Iris pigment epithelial cell (primary cell): ENCODE data around the gene TXNDC11.
A peak's percentile ranks its signal among the peaks of the same experiment; 100 is the strongest.

ENCODE experiments used
- DNase-seq: peaks from one replicate; pipeline ENCODE4 v3.0.0-alpha.2; 2011; ENCODE audit warnings: low read depth

The TXNDC11 gene

DNA sequence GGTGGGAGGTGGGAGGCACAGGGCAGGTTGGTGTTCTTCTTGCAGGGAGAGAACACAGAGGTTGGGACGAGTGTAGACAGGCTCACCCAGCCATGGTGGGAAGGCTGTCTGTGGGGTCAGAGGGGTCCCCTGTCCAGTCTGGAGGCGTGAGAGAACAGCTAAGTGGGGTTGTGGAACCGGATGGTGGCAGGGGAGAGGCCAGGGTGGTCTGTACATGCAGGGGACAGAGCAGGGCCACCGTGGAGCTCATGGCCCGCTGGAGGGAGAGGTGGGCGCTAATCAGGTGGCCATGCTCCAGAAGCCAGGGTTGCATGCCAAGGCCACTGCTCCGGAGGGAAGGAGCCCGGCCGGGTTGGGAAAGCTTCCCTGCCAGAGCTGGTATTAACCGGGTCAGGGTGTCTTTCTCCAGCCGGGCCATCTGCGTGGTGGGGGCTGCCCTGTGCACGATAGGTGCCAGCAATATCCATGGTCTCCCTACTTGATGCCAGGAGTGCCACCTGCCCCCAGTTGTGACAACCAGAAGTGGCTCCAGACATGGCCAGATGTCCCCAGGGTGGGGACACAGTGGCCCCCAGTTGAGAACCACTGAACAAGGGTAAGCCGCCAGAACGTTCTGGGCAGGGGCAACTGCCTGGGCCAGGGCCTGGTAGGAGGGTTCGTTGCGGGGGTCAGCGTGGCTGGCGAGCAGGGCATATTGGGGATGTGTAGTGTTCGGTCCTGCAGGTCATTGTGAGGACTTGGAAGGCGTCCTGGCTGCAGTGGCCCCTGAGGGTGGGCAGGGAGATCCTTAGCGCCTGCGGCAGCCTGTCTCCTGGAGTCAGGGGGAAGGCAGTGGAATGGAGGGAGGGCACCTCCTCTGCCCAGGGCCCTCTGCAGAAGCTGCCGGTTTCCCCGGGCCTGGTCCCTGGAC lies 69.3 kb downstream of the TXNDC11 start:
- no peak for DNase-seq

DNA sequence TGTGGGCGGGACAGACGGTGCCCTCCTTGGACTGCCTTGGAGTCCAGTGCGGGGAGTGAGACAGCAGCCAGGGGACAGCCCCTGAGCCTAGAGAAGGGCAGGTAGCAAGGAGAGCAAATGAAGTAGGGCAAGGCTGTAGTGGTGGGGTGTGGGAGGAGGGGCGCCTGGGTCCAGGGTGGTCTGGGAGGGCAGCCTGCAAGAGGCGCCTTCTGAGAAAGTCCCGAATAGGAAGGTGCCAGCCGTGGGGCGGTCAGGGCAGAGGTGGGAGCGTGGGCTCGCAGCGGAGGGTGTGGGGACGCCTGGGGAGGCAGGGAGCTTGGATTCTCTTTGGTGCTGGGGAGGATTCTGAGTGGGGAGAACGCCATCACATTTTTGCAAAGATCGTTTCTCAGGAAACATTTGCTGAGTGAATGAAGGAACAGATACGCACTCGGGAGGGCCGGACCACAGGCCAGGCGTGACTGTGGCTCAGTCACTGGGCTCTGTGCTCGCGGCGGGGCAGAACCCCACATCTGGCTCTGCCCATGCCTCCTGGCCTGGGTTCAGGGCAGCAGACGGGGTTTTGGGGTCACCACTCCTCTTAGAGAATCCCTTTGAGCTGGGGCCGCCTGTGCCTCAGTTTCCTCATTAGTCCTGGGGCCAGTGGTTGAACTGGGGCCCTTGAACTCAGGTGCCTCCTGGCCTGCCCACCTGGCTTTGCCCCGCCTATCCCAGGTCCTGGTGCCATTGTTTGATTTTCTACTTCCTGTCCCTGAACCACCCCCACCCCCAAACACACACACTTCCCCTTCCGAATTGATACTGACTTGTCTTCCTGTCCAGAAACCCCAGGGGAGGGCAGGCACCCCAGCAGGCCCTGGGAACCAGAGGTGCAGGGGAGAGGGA lies 70.2 kb downstream of the TXNDC11 start:
- no peak for DNase-seq

DNA sequence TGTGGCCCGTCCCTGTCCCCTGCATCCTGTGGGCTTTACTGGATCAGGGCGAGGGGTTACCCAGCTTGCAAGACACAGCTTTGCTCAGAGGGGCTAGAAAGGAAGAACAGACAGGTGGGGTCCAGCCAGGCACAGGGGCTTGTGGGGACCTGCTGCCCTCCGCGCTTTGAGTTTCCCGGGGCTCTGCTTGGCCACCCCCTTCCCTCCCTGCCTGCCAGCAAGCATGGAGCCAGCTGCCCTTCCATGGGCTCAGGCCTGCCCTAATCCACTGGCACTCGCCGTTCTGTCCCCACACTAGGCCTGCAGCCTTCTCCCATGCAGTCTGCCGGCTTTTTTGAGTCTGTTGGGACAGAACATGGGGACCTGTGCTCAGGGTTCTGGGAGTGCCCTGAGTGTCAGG lies 71.0 kb downstream of the TXNDC11 start:
- DNase-seq = no peak

DNA sequence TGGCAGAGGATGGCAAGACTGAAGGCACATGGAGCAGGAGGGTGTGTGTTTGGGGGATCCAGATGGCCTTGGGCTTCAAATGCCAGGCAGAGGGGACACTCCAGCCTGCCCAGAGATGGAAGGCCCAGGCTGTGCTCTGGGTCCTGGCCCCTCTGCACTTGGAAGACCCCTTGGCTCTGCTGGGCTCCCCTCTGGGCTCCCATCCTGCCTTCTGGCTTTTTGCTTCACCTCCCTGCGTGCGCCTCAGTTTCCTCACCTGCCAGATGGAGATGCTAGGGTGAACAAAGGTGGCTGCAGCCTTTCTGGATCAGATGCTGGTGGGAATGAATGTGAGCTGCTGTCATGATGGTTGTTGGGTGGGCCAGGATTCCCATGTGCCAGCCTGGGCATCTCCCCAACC lies 71.4 kb downstream of the TXNDC11 start:
- DNase-seq = no peak

DNA sequence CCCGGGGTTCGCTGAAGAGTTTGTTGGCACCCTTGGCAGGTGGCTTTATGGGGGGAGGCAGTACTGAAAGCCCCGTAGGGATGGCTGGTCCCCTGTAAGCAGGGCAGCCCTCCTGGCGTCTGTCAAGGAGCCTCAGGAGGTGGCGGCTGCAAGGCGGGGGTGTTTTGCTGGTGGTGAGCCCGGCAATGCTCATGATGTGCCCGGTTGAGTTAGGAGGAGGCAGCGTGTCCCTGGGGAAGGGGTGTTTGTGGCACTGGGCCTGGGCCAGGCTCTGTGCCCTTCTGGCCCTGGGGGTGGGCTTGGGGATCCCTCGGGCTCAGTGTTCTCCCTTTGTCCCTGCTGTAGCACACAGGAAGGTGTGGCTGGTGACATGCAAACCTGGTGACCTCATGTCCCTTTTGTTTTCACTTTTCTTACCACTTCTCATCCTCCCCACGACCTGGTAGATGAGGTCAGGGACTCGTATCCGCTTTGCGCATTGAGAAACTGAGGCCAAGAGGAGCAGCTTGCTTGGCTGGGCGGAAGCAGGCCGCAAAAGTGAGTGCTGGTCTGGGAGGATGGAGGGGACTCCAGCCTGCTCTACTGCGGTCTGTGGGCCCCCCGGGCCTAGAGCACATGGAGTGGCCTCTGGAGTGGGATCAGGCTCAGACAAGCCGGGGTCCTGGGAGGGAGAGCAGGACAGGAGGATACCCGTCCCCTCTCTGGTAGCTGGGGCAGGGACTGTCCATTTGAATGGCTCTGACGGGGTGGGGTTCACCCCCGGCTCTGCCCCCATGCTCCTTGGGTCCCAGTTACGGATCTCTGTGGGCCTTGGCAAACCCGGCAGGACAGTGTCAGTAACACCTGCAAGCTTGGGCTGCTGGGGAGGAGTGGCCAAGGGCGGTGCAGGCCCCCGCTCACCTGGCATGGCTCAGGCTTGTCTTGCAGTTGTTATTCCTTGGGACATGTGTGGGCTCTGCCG lies 72.2 kb downstream of the TXNDC11 start:
- no peak for DNase-seq

DNA sequence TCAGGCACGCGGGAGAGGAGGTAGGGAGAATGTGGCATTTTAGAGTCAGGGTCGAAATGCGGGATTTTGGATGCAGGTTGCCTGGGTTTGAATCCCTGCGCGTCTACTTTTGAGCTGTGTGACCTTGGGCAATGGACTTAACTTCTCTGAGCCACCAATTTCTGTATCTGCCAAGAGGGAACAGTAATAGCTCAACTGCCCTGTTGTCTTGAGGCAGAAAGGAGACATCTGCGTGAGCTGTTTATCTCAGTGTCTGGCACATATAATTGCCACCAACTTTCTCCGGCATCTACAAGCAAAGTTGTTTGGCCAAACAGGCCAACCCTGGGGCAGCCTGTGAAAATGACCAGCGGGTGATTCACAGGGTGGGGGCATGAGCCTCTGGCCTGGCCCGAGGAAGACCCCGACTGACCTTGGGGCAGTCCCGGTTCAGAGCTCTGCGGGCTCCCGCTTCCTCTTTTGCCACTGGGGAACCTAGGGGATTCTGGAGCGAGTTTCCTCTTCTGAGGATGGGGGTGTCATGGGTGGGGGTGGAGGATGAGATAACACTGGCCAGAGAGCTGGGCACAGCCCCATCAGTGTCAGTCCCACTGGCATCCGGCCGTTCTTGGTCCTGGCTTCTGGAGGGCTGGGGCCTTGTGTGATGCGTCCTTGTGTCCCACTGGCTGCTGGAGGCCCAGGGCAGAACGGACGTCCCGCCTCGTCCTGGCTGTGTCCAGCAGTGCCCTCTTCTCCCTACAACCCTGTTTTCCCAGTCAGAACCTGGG lies 73.1 kb downstream of the TXNDC11 start:
- DNase-seq = no peak

DNA sequence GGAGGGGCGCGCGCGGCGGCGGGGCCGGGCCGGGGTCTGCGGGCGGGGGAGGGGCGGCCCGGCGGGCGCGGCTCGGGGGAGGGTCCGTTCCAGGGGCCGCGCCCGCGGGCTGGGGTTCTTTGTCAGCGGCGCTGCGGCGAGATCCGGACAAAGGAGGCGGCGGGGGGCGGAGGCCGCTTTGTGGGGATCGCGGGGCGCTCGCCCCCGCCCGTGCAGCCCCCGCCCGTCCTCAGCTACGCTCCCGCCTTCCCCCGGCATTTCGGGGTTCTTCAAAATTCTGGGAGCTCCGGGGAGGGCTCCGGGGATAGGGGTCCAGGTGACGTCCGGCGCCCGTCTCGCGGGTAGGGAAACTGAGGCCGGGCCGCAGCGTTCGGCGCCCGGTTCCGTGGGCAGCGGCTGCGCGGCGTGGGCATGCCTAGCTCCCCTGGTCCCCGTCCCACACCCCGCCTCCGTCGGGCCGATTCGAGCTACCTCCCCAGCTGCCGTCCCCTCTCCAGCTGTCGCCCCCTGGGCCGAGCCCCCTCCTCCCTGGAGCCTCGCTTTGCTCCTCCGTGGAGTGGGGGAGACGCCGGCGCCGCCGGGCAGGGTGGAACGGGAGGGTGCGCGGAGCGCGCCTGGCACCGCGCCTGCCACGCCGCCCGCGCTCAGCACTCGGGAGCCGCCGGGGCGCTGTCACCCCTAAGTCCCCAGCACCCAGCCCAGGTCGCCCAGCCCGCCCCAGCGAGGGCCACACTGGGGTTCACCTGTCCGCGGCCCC lies 73.9 kb downstream of the TXNDC11 start:
- DNase-seq = no peak

DNA sequence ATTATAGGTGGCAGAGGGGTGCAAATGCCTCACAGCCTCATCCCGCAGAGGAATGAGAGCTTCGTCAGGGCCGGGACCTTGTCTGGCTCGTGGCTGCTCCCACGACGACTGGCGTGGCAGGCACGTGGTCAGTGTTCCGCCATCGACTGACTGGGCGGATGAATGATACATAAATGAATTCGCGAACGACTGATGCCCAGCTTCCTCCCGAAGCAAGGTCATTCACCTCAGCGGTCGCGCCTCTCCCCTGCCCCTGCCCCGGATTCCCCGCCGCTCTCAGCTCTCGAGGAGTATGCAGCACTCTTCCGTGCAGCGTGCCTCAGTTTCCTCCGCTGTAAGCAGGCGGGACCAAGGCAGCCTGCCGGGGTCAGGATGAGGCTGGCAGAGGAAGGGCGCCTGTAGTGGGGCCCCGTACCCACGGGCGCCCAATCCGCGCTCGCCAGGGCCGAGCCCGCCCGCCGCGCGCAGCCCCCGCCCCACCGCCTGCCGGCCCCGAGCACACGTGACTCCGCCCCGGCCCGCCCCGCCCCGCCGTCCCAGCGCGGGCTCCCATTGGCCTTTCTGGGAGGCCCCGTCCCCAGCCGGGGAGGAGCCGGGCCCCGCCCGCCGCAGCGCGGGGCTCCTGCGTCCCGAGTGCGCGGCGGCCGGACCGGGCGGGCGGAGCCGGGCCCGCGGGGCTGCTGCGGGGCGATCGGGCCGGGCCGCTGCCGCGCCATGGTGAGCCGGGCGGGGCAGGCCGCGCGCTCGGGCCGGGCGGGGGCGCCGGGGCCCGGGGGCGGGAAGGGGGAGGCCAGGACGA lies 74.6 kb downstream of the TXNDC11 start, which contains the start of gene SNN:
TSS of gene SNN (plus strand) at position 632 of the 799 bp plus-strand sequence. CDS start 7,605 bp downstream, outside the sequence.
- DNase-seq = peak; percentile 80

DNA sequence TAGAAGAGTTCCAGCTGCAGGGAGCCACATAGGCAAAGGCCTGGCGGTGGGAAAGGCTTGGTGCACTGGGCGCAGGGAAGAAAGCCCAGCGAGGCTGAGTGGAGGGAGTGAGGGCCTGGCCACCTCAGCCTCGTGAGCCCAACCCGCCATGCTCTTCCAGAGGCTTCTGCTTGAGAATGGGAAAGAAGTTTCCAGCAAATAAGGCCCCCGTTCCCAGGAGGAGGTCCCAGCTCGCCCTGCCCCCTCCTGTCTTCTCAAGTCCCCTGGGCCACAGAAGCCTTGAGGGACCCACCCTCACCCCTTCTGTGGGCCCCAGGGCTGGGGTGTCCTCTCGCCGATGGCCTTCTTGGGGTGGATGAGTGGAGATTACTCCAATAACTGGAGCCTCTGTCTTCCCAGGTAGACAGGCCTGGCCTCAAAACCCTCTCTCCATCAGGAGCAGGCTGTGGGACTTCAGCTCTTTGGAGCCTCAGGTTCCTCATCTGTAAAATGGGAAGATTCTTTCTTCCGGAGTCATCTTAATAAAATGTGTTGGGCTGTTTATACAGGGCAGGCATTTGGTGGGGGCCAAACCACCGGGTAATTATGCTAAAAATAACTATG lies 75.3 kb downstream of the TXNDC11 start:
- no peak for DNase-seq

DNA sequence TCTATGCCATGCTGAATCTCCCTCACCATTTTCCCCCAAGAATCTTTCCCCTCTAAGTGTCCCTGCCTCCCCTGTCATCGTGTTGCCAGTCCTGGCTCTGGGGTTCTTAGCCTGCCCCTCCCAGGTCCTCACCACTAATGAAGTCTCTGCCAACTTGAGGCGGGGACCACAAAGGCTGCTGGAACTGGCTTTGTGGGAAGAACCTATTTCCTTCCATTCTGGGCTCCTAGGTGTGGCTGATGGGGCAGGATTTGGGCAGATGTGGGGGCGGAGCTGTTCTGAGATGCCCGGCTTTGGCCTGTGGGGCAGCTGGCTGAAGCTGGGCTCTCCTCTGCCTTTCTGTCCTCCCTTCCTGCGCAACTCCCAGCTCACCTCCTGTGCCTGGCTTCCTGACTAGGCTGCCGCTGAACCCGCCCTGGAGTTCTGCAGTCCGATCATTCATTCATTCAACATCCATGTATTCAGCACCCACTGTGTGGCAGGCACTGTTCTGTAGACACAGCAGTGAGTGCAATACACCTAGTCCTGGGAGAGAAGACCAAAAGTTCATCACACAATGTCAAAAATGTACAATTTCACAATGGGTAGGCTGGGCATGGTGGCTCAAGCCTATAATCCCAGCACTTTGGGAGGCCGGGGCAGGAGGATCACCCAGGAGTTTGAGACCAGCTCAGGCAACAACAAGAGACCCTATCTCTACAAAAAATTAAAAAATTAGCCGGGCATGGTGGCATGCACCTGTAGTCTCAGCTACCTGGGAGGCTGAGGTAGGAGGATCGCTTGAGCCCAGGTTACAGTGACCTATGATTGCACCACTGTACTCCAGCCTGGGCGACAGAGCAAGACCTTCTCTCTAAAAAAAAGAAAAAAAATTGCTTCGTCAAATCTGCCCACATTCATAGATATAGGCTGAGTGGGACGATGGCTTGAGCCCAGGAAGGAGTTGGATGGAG lies 76.3 kb downstream of the TXNDC11 start:
- no peak for DNase-seq

DNA sequence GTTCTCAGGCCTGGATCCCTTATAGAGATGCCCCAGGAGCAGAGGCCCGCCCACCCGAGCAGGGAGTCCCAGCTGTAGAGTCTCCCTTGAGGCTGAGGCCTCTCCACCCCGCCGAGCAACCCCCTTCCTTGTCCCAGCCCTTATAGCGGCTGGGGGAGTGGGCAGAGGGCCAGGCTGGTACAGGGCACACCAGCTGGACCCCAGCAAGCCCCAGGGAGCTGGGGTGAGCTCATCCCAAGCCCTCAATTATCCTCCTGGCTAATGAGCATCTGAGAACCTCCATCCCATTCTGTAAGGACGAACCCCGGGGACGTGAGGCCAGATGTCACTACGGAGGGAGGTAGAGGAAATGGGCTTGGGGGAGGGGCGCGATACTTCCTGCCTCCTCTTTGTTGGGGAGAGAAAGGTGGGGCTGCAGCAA lies 77.6 kb downstream of the TXNDC11 start:
- DNase-seq = no peak

DNA sequence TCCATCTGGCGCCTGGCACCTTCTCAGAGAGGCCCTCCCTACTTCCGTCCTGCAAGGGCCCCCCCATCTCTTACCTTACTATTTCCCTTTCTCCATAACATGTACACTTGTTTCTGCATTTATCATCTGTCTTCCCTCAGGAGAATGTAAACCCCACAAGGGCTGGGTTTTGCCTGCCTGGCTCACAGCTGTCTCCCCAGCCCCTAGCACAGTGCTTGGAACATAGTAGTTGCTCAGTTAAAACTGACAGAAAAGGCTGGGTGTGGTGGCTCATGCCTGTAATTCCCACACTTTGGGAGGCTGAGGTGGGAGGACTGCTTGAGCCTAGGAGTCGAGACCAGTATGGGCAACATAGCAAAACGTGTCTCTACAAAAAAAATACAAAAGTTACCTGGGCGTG lies 80.1 kb downstream of the TXNDC11 start:
- no peak for DNase-seq

DNA sequence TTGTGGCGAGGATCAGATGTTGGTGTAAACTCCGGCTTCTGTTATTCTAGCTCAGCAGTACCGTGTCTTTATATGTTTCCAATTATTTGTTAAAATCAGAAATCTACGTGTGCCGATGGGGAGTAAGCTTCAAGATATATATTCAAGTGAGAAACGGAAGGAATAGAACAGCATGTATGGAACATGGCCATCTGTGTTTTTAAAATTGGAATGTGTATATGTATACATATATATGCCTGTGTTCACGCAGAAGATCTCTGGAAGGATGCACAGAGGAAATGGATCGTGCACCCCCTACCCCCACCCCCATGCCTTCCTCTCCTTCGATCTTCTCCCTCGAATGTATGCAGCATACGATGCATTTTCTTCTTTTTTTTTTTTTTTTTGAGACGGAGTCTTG lies 82.1 kb downstream of the TXNDC11 start:
- no peak for DNase-seq

DNA sequence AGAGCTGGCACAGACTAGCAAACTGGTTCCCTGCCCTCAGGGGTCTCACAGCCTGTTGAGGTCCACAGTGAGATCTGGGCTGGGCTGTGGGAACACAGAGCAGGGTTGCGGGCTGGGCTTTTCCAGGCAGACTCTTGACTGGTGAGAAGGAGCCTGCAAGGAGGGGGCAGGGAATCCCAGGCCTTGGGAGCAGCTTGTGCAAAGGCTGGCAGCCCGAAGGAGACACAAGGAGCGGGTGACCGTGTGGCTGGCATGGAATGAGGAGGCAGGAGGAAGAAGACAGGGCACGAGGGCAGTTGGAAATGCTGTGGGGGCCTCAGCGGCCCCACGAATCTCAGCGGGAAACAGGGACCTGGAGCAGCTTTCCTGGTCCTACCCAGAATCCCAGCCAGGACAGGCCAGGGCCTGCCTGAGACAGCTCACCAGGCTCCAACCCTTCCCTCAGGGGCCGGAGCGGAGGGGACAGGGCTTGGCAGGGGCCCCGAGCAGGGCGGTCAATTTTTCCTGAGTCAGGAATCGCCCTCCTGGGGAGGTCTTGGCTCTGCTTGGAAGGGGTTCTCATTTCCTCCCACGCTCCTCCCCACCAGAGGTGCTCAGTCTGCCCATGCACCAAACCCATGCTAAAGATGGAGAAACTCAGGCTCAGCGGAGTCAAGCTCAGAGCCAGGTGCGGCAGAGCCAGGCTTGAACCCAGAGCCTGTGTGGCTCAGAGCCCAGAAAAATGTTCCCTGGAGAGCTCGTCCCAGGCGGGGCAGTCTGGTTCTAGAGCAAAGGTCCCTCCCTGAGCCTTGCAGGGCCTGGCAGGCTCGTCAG lies 83.6 kb downstream of the TXNDC11 start:
- DNase-seq = no peak

DNA sequence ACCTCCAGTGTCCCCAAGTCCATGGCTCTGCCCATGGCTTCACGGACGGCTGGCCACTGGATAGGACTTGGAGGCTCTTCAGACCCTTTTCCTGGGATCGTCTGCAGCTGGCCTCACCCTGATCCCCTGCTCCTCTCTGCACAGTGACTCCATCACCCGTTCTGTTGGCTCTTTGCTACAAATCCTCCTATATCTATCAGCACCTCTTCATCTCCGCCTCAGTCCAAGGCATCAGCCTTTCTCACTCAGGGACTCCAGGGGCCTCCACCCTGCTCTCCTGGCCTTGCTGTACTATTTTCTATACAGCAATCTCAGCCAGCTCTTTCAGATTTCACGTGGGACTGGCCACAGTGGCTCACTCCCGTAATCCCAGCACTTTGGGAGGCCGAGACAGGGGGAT lies 85.1 kb downstream of the TXNDC11 start:
- DNase-seq = no peak

DNA sequence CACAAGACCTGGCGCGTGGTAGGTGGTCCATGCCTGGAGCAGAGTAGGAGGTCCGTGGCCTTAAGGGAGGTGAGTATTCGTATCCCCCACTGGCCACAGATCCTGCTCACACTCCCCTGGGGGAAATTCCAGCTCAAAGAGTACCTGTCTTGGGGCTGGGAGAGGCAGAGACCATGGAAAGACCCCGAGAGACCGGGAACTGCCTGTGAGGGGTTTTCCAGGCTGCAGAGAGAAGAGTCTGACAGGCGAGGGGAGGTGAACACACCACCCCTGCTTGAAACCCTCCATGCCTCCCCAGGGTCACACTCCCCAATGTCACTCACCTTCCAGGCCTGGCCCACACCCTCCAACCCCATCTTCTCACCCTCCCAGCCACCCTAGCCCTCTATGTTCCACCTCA lies 87.0 kb downstream of the TXNDC11 start:
- DNase-seq = no peak

DNA sequence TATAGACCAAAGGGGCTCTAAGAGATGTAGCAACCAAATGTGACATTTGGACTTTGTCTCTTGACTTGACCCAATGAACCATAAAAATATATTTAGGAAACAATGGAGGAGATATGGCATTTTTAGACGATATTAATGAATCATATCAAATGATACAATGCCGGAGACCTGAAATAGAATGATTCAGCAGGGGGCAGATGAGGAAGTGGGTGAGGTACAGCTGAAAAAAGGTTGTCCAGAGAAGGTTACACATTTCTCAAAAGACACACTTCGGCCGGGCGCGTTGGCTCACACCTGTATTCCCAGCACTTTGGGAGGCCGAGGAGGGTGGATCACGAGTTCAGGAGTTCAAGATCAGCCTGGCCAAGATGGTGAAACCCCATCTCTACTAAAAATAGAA lies 90.9 kb downstream of the TXNDC11 start:
- no peak for DNase-seq
